Activated naive CD8-positive, alpha-beta T cell treated with anti-CD3 and anti-CD28 coated beads, Interleukin-2, amount 10 ng/mL, durations not matched to agents 7 days and 5 days (primary cell): Measurements from ENCODE around the gene GNPNAT1. TPM values are rescaled to one million over a fixed set of nuclear protein-coding genes. Genes with fewer than 3 reads are reported as not detected.
A peak's percentile ranks its signal among the peaks of the same experiment; 100 is the strongest.
"Not testable (repeated sequence)": the region's sequence is repeated elsewhere in the genome, so short reads cannot be mapped to it uniquely, and the experiment has no call there.

Experiments
- ATAC-seq: fragments of 150-1000 bp; cut with Tn5 transposase; one replicate; pipeline ENCODE4 v1.10.0; 2021; ENCODE audit warnings: low read depth, moderate library complexity
- POLR2A ChIA-PET: fragments of 350-600 bp; sonication (Branson Sonifier 250); formaldehyde crosslinking; loops from one replicate; lab custom pipeline; 2021; ENCODE audit warnings: antibody characterized with exemption; lab: Charles Lee
- DNase-seq: peaks from one replicate; pipeline ENCODE4 v3.0.0; 2021
- H3K27ac Mint-ChIP-seq: one replicate; pipeline ENCODE4 v1.8.0; 2022; ENCODE audit warnings: mild to moderate bottlenecking, mixed read lengths
- H3K27me3 Mint-ChIP-seq: one replicate; pipeline ENCODE4 v1.8.0; 2022; ENCODE audit warnings: mild to moderate bottlenecking, moderate library complexity, mixed read lengths
- H3K36me3 Mint-ChIP-seq: one replicate; pipeline ENCODE4 v1.8.0; 2021; ENCODE audit warnings: mild to moderate bottlenecking, mixed read lengths
- H3K4me1 Mint-ChIP-seq: one replicate; pipeline ENCODE4 v1.8.0; 2021; ENCODE audit warnings: mixed read lengths
- H3K4me3 Mint-ChIP-seq: one replicate; pipeline ENCODE4 v1.8.0; 2022; ENCODE audit warnings: mild to moderate bottlenecking, moderate library complexity, mixed read lengths
- H3K9me3 Mint-ChIP-seq: one replicate; pipeline ENCODE4 v1.8.0; 2021; ENCODE audit warnings: mixed read lengths
- total RNA-seq, 2 experiments: library from RNA; stranded (reverse); gene quantifications; one replicate each; pipeline ENCODE4 v1.2.3, GENCODE V29; 2021

The GNPNAT1 gene
- total RNA-seq, 2 experiments from 2014 or later, result 9.7 to 12.3 TPM

GRCh38 chr14:52778702-52779101, 12.7 kb downstream of the GNPNAT1 start:
- POLR2A ChIA-PET, result no interaction called here
- Mint-ChIP-seq H3K9me3 (no peaks in the 10 kb centered on the region), H3K4me1 (no peaks in the 10 kb centered on the region), H3K27me3 (no peaks in the 10 kb centered on the region), H3K27ac (no peak overlapping the region), H3K36me3 (peaks cover 11% of the 10 kb centered on the region), H3K4me3 (no peak overlapping the region)
- ATAC-seq (no peak), DNase-seq (no peak)

GRCh38 chr14:52776816-52777215, 14.6 kb downstream of the GNPNAT1 start:
- DNase-seq (no peak), ATAC-seq (no peak)
- no peaks in the 10 kb centered on the region for H3K9me3 Mint-ChIP-seq
- no peak overlapping the region for H3K27ac Mint-ChIP-seq
- POLR2A ChIA-PET, result no interaction called here
- no peak overlapping the region for H3K4me3 Mint-ChIP-seq
- H3K36me3 Mint-ChIP-seq, result peaks cover 18% of the 10 kb centered on the region
- H3K27me3 Mint-ChIP-seq, result no peaks in the 10 kb centered on the region
- H3K4me1 Mint-ChIP-seq, result no peaks in the 10 kb centered on the region

- Mint-ChIP-seq H3K27ac (no peak overlapping the region), H3K27me3 (no peaks in the 10 kb centered on the region), H3K4me1 (peaks cover 12% of the 10 kb centered on the region), H3K9me3 (no peaks in the 10 kb centered on the region), H3K4me3 (no peak overlapping the region), H3K36me3 (peaks cover 39% of the 10 kb centered on the region)
- ATAC-seq (no peak), DNase-seq (no peak)
- POLR2A ChIA-PET, result no interaction called here
Observed at GRCh38 chr14:52769887-52770286, 21.5 kb downstream of the GNPNAT1 start.

GRCh38 chr14:52767058-52767833, 24.2 kb downstream of the GNPNAT1 start:
- DNase-seq, result no peak
- Mint-ChIP-seq H3K9me3 (no peaks in the 10 kb centered on the region), H3K4me3 (no peak overlapping the region), H3K27ac (no peak overlapping the region), H3K36me3 (peaks cover 36% of the 10 kb centered on the region), H3K27me3 (no peaks in the 10 kb centered on the region), H3K4me1 (peaks cover 21% of the 10 kb centered on the region)
- ATAC-seq, result no peak
- POLR2A ChIA-PET, result no interaction called here

GRCh38 chr14:52762923-52763322, 28.5 kb downstream of the GNPNAT1 start:
- H3K4me3 Mint-ChIP-seq, H3K9me3 Mint-ChIP-seq, DNase-seq, POLR2A ChIA-PET, H3K27me3 Mint-ChIP-seq, ATAC-seq: not testable (repeated sequence)
- peaks cover 26% of the 10 kb centered on the region for H3K36me3 Mint-ChIP-seq
- peak overlapping the region; percentile 22 for H3K27ac Mint-ChIP-seq
- H3K4me1 Mint-ChIP-seq, result peaks cover 14% of the 10 kb centered on the region

GRCh38 chr14:52759145-52759544, 32.3 kb downstream of the GNPNAT1 start:
- no peaks in the 10 kb centered on the region for H3K9me3 Mint-ChIP-seq
- DNase-seq, result no peak
- peaks cover 13% of the 10 kb centered on the region for H3K36me3 Mint-ChIP-seq
- no peaks in the 10 kb centered on the region for H3K27me3 Mint-ChIP-seq
- peaks cover 7% of the 10 kb centered on the region for H3K4me1 Mint-ChIP-seq
- no peak overlapping the region for H3K27ac Mint-ChIP-seq
- POLR2A ChIA-PET, result interaction anchor here (1.2 kb wide), 1 partner anchor 17 kb away, joined by 3 read pairs; no protein-coding TSS in a partner anchor
- no peak overlapping the region for H3K4me3 Mint-ChIP-seq
- no peak for ATAC-seq

GRCh38 chr14:52755607-52756316, 35.6 kb downstream of the GNPNAT1 start:
- H3K27me3 Mint-ChIP-seq, result no peaks in the 10 kb centered on the region

GRCh38 chr14:52748647-52749292, 42.6 kb downstream of the GNPNAT1 start:
- POLR2A ChIA-PET, result no interaction called here
- ATAC-seq (no peak), DNase-seq (no peak)
- no peak overlapping the region for H3K27ac Mint-ChIP-seq
- H3K9me3 Mint-ChIP-seq, result no peaks in the 10 kb centered on the region
- H3K36me3 Mint-ChIP-seq, result peaks cover 31% of the 10 kb centered on the region
- no peak overlapping the region for H3K4me3 Mint-ChIP-seq
- no peaks in the 10 kb centered on the region for H3K27me3 Mint-ChIP-seq
- H3K4me1 Mint-ChIP-seq, result peaks cover 9% of the 10 kb centered on the region

More at GRCh38 chr14:52755607-52756316, 35.6 kb downstream of the GNPNAT1 start:
- DNase-seq, result no peak
- H3K27ac Mint-ChIP-seq, result no peak overlapping the region
- H3K9me3 Mint-ChIP-seq, result no peaks in the 10 kb centered on the region
- H3K4me3 Mint-ChIP-seq, result no peak overlapping the region
- H3K36me3 Mint-ChIP-seq, result peaks cover 6% of the 10 kb centered on the region
- no peak for ATAC-seq
- H3K4me1 Mint-ChIP-seq, result peaks cover 2% of the 10 kb centered on the region
- POLR2A ChIA-PET, result no interaction called here

GRCh38 chr14:52741865-52742264, 49.5 kb downstream of the GNPNAT1 start:
- Mint-ChIP-seq H3K36me3 (peaks cover 27% of the 10 kb centered on the region), H3K27ac (peak overlapping the region; percentile 89), H3K27me3 (no peaks in the 10 kb centered on the region), H3K4me1 (peaks cover 40% of the 10 kb centered on the region), H3K4me3 (peak overlapping the region; percentile 73), H3K9me3 (no peaks in the 10 kb centered on the region)
- DNase-seq, result no peak
- peak; percentile 50 for ATAC-seq
- POLR2A ChIA-PET, result interaction anchor here (0.7 to 2.1 kb wide), 10 partner anchors 11 to 1951 kb away, joined by 3 to 13 read pairs (median 5); partner anchors contain the start of genes ERO1A, GPR137C, PSMC6 and STYX

GRCh38 chr14:52740751-52741150, 50.7 kb downstream of the GNPNAT1 start:
- H3K36me3 Mint-ChIP-seq, result peaks cover 23% of the 10 kb centered on the region
- H3K4me3 Mint-ChIP-seq, result no peak overlapping the region
- peak overlapping the region; percentile 4 for H3K27ac Mint-ChIP-seq
- POLR2A ChIA-PET, result interaction anchor here (0.9 to 2.1 kb wide), 3 partner anchors 10 to 189 kb away, joined by 5 to 13 read pairs (median 6); partner anchors contain the start of genes ERO1A, GPR137C and TXNDC16
- no peaks in the 10 kb centered on the region for H3K27me3 Mint-ChIP-seq
- DNase-seq, result no peak
- ATAC-seq, result no peak
- no peaks in the 10 kb centered on the region for H3K9me3 Mint-ChIP-seq
- H3K4me1 Mint-ChIP-seq, result peaks cover 44% of the 10 kb centered on the region

GRCh38 chr14:52738409-52738808, 53.0 kb downstream of the GNPNAT1 start:
- ATAC-seq, result no peak
- peaks cover 30% of the 10 kb centered on the region for H3K36me3 Mint-ChIP-seq
- H3K4me1 Mint-ChIP-seq, result peaks cover 43% of the 10 kb centered on the region
- H3K27ac Mint-ChIP-seq, result no peak overlapping the region
- no peaks in the 10 kb centered on the region for H3K27me3 Mint-ChIP-seq
- H3K9me3 Mint-ChIP-seq, result no peaks in the 10 kb centered on the region
- POLR2A ChIA-PET, result interaction anchor here (0.5 kb wide), 1 partner anchor 12 kb away, joined by 3 read pairs; no protein-coding TSS in a partner anchor
- no peak overlapping the region for H3K4me3 Mint-ChIP-seq
- no peak for DNase-seq

- peaks cover 32% of the 10 kb centered on the region for H3K4me1 Mint-ChIP-seq
- POLR2A ChIA-PET, result no interaction called here
- H3K36me3 Mint-ChIP-seq, result peaks cover 34% of the 10 kb centered on the region
- no peak overlapping the region for H3K27ac Mint-ChIP-seq
- no peaks in the 10 kb centered on the region for H3K27me3 Mint-ChIP-seq
- no peaks in the 10 kb centered on the region for H3K9me3 Mint-ChIP-seq
- H3K4me3 Mint-ChIP-seq, result peak overlapping the region; percentile 0
- ATAC-seq (no peak), DNase-seq (no peak)
Observed at GRCh38 chr14:52735921-52736489, 55.4 kb downstream of the GNPNAT1 start.

GRCh38 chr14:52733824-52734223, 57.6 kb downstream of the GNPNAT1 start:
- Mint-ChIP-seq H3K36me3 (peaks cover 32% of the 10 kb centered on the region), H3K27me3 (no peaks in the 10 kb centered on the region), H3K4me3 (no peak overlapping the region), H3K9me3 (no peaks in the 10 kb centered on the region), H3K27ac (no peak overlapping the region), H3K4me1 (peaks cover 24% of the 10 kb centered on the region)
- POLR2A ChIA-PET, result no interaction called here
- no peak for ATAC-seq
- no peak for DNase-seq
